Transverse colon (tissue), 3 donors: Measurements from ENCODE around the gene CDS1.
"Not testable (repeated sequence)": the region's sequence is repeated elsewhere in the genome, so short reads cannot be mapped to it uniquely, and the experiment has no call there.

ENCODE experiments used
- CTCF ChIP-seq, 5 experiments: fragments of 200-600 bp in 3 of 5; fragments of 450-650 bp in 2 of 5; sonication (generic) in 3 of 5; IDR thresholded peaks; 1 replicate in 2 of 5; 2 replicates in 3 of 5; pipeline ENCODE4 v1.5.1; 2016 to 2017; ENCODE audit warnings: antibody characterized with exemption in 5 of 5, inconsistent platforms in 3 of 5, mild to moderate bottlenecking in 2 of 5, moderate library complexity in 1 of 5
- EP300 ChIP-seq: sonication (generic); formaldehyde crosslinking; IDR thresholded peaks from one replicate; pipeline ENCODE4 v1.6.1; 2017; ENCODE audit warnings: antibody characterized with exemption, low read depth

- not testable (repeated sequence) for TF ChIP-seq CTCF (IDR thresholded peaks at IDR 0.05); EP300
These were observed 99.7 kb downstream of the CDS1 start for GRCh38 chr4:84682661-84683060.
